PC-3 (cell line): ENCODE data around the gene BCAP29. TPM values are rescaled to one million over a fixed set of nuclear protein-coding genes. Genes with fewer than 3 reads are reported as not detected.

Source experiments
- ATAC-seq: fragments of 200-7000 bp; cut with Tn5 transposase; 2 replicates; pipeline ENCODE4 v1.9.1; 2020; ENCODE audit warnings: mild to moderate bottlenecking, moderate library complexity
- BruUV-seq: library from RNA; stranded (reverse); fragments of 400-500 nt; replicated peaks from 2 replicates; lab custom pipeline; 2021; lab: Mats Ljungman, UMichigan
- CTCF ChIA-PET: fragments of 300-600 bp; sonication (Branson Sonifier 250); formaldehyde crosslinking; loops from one replicate; lab custom pipeline; 2022; ENCODE audit warnings: antibody characterized with exemption; lab: Charles Lee
- POLR2A ChIA-PET: fragments of 300-600 bp; sonication (Branson Sonifier 250); formaldehyde crosslinking; loops from one replicate; lab custom pipeline; 2022; ENCODE audit warnings: antibody characterized with exemption; ENCODE audit not compliant: unreplicated experiment; lab: Charles Lee
- DNase-seq: peaks from one replicate; pipeline ENCODE4 v3.0.0-alpha.2; 2015
- H2AFZ ChIP-seq: fragments of 300-600 bp; sonication (generic); 2 replicates; pipeline ENCODE4 v1.6.0; 2016; ENCODE audit warnings: antibody characterized with exemption, low read length
- H3F3A ChIP-seq: fragments of 300-600 bp; sonication (generic); one replicate; pipeline ENCODE4 v1.6.0; 2017; ENCODE audit warnings: antibody characterized with exemption, low read length, control low read depth, mild to moderate bottlenecking; ENCODE audit not compliant: unreplicated experiment
- H3K27ac ChIP-seq: fragments of 300-600 bp; sonication (generic); 2 replicates; pipeline ENCODE4 v1.5.1; 2016; ENCODE audit warnings: mild to moderate bottlenecking, low read length
- H3K27me3 ChIP-seq: fragments of 300-600 bp; sonication (generic); 2 replicates; pipeline ENCODE4 v1.6.1; 2016; ENCODE audit warnings: low read length, mixed read lengths
- H3K36me3 ChIP-seq: fragments of 300-600 bp; sonication (generic); 2 replicates; pipeline ENCODE4 v1.6.1; 2016; ENCODE audit warnings: low read depth, mixed run types, low read length, mixed read lengths
- H3K4me1 ChIP-seq: fragments of 300-600 bp; sonication (generic); 2 replicates; pipeline ENCODE4 v1.5.1; 2016; ENCODE audit warnings: low read length; ENCODE audit not compliant: insufficient read depth
- H3K4me2 ChIP-seq: fragments of 300-600 bp; sonication (generic); 2 replicates; pipeline ENCODE4 v1.6.0; 2016; ENCODE audit warnings: low read length
- H3K4me3 ChIP-seq: fragments of 300-600 bp; sonication (generic); 2 replicates; pipeline ENCODE4 v1.5.1; 2016; ENCODE audit warnings: mild to moderate bottlenecking, low read length, mixed read lengths
- H3K79me2 ChIP-seq: fragments of 300-600 bp; sonication (generic); 2 replicates; pipeline ENCODE4 v1.6.1; 2017; ENCODE audit warnings: low read length, mixed read lengths
- H3K9ac ChIP-seq: fragments of 300-600 bp; sonication (generic); 2 replicates; pipeline ENCODE4 v1.6.0; 2016; ENCODE audit warnings: mild to moderate bottlenecking, low read length
- H3K9me2 ChIP-seq: fragments of 300-600 bp; sonication (generic); replicated peaks from 2 replicates; pipeline ENCODE4 v1.6.1; 2016; ENCODE audit warnings: mixed run types, low read length, mixed read lengths
- H3K9me3 ChIP-seq: fragments of 300-600 bp; sonication (generic); 2 replicates; pipeline ENCODE4 v1.6.1; 2016; ENCODE audit warnings: low read length, mixed read lengths
- H4K20me1 ChIP-seq: fragments of 300-600 bp; sonication (generic); 2 replicates; pipeline ENCODE4 v1.6.1; 2016; ENCODE audit warnings: low read length, mixed read lengths
- CTCF ChIP-seq: fragments of 300-600 bp; sonication (generic); conservative IDR thresholded peaks from 2 replicates; pipeline ENCODE4 v1.5.1; 2017; ENCODE audit warnings: antibody characterized with exemption, low read depth, mild to moderate bottlenecking, low read length
- EZH2 ChIP-seq: fragments of 300-600 bp; sonication (generic); IDR thresholded peaks from one replicate; pipeline ENCODE4 v1.6.1; 2017; ENCODE audit warnings: antibody characterized with exemption, mild to moderate bottlenecking, low read length; ENCODE audit not compliant: unreplicated experiment
- EZH2phosphoT487 ChIP-seq: fragments of 300-600 bp; sonication (generic); IDR thresholded peaks from 2 replicates; pipeline ENCODE4 v1.6.1; 2018; ENCODE audit warnings: mild to moderate bottlenecking, antibody characterized with exemption, low read length, borderline replicate concordance
- intact Hi-C: fragments of 100-400 bp; cut with micrococcal nuclease; formaldehyde crosslinking; loops from 2 replicates; pipeline ENCODE4 v1.9.0; 2023
- total RNA-seq: library from RNA; depleted of rRNA; stranded (reverse); fragments of >200 nt; gene quantifications from 2 replicates; pipeline ENCODE4 v1.2.3, GENCODE V29; 2014

The BCAP29 gene
- total RNA-seq, 1 experiment from 2014 or later, result 65.9 TPM

- peak within 1 kb of the TSS; percentile 71 for H3K4me2 ChIP-seq
- POLR2A ChIA-PET, result no interaction called here
- H3K79me2 ChIP-seq, result no peaks in the 10 kb centered on the region
- DNase-seq (no peak), ATAC-seq (no peak)
- no peaks in the 10 kb centered on the region for H3K36me3 ChIP-seq
- H3K9me3 ChIP-seq, result no peaks in the 10 kb centered on the region
- peak within 1 kb of the TSS; percentile 67 for H2AFZ ChIP-seq
- no peaks in the 10 kb centered on the region for H3F3A ChIP-seq
- no peaks in the 10 kb centered on the region for H3K4me1 ChIP-seq
- BruUV-seq, result no TSS peak
- H3K27ac ChIP-seq, result no peak within 1 kb of the TSS
- no peak for TF ChIP-seq EZH2
- TF ChIP-seq EZH2phosphoT487, result no peak
- TF ChIP-seq CTCF, result no peak
- H3K9ac ChIP-seq, result no peak within 1 kb of the TSS
- H4K20me1 ChIP-seq, result no peaks in the 10 kb centered on the region
- H3K4me3 ChIP-seq, result peak within 1 kb of the TSS; percentile 67
- H3K27me3 ChIP-seq, result peaks cover 25% of the 10 kb centered on the region
- CTCF ChIA-PET, result no interaction called here
- no peaks in the 10 kb centered on the region for H3K9me2 ChIP-seq
- intact Hi-C loops, result no loop called here
Observed at GRCh38 chr7:107660381-107661080, 80.5 kb downstream of the BCAP29 start, which contains the start of gene SLC26A4. Gene SLC26A4 (plus strand): TSS chr7:107660828. CDS start chr7:107661642, 814 bp downstream.

GRCh38 chr7:107661081-107661864 is 81.2 kb downstream of the BCAP29 start:
- CTCF ChIA-PET, result interaction anchor here (0.5 to 0.8 kb wide), 3 partner anchors 66 to 489 kb away, joined by 3 to 5 read pairs (median 3); partner anchors contain the start of genes COG5 and DUS4L
- intact Hi-C loops, result no loop called here
- Histone ChIP-seq H3K27me3 (peaks cover 25% of the 10 kb centered on the region), H3K9me3 (no peaks in the 10 kb centered on the region), H3K9me2 (no peaks in the 10 kb centered on the region), H3K4me3 (peak overlapping the region; percentile 67), H3K9ac (no peak overlapping the region), H2AFZ (peak overlapping the region; percentile 67), H3K27ac (no peak overlapping the region), H3K79me2 (no peaks in the 10 kb centered on the region), H3K4me1 (no peaks in the 10 kb centered on the region), H3K4me2 (peak overlapping the region; percentile 71), H3F3A (no peaks in the 10 kb centered on the region), H4K20me1 (no peaks in the 10 kb centered on the region), H3K36me3 (no peaks in the 10 kb centered on the region)
- DNase-seq (peak; percentile 39), ATAC-seq (peak; percentile 96)
- no TSS peak for BruUV-seq
- POLR2A ChIA-PET, result no interaction called here
- TF ChIP-seq EZH2phosphoT487 (no peak), CTCF (0 out of 2 replicates have a peak, but pooled peaks have one; percentile 16), EZH2 (peak; percentile 56)
